HG03442 (cell line): Measurements from ENCODE around the gene PTCHD1.

Experiments
- ATAC-seq: cut with Tn5 transposase; IDR thresholded peaks from one replicate; pipeline ENCODE4 v1.9.1; 2021; ENCODE audit warnings: mild to moderate bottlenecking, moderate library complexity; ENCODE audit not compliant: unreplicated experiment

PTCHD1 gene

GRCh38 chrX:23394421-23394820 is 59.8 kb downstream of the PTCHD1 start:
- ATAC-seq: no peak

DNA sequence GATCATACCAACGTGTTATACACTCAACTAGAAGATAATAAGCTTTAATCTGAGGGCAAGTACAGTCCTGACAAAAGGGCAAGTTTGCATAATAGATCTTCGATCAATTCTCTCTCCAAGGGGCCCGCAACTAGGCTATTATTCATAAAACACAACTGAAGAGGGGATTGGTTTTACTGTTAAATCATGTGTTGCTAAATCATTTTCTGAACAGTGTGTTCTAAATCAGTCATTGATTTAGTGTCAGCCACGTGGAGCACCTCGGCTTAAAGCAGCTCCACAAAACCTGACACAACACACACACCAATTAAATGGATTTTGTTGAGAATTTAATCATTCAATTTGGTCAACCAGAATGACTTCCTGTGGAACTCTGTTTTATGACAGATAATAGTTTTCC is 61.6 kb downstream of the PTCHD1 start:
- no peak for ATAC-seq

- no peak for ATAC-seq
Observed at GRCh38 chrX:23398570-23398969, 63.9 kb downstream of the PTCHD1 start.

DNA sequence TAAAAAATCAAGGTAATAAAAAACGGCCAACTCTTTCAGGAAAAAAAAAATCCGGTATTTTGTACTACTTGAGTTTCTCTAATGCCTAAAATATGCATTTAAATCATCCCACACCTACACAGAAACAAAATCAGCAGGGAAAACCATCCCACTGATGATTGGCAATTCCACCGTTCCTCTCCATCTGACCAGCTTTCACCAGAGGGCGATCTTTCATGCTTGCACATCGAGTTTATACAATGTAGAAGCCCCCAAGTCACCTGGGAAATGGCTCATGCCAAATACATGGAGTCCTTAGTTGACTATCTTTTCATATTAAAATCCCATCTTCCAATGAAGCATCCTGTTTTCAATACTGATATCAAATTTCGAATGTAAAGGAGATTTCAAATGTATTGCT is 69.2 kb downstream of the PTCHD1 start:
- no peak for ATAC-seq

DNA sequence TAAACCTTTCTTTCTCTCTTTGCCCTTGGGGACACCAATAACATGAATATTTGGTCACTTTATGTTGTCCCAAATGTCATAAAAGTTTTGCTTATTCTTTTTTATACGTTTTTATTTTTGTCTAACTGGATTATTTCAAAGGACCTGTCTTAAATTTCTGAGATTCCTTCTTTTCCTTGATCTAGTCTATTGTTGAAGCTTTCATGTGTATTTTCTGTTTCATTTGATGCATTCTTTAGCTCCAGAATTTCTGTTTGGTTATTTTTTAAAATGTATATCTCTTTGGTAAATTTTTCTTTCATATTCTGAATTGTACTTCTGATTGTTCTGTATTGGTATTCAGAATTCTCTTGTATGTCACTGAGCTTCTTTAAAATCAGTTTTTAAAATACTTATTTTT is 88.3 kb downstream of the PTCHD1 start:
- no peak for ATAC-seq

- no peak for ATAC-seq
Observed at GRCh38 chrX:23434356-23434884, 99.8 kb downstream of the PTCHD1 start.

DNA sequence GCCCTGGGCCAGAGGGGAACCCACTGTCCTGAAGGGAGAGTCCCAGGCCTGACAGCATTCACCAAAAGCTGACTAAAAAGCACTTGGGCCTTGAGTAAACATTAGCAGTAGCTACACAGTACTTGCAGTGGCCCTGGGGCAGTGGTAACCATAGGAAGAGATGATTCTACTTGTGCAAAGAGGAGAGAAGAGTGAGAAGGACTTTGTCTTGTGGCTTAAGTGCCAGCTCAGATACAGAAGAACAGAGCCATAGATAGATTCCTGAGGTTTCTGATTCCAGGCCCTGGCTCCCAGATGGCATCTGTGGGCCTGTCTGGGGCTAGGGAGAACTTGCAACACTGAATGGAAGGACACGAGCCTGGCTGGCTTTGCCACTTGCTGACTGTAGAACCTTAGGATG is 100.5 kb downstream of the PTCHD1 start:
- no peak for ATAC-seq

DNA sequence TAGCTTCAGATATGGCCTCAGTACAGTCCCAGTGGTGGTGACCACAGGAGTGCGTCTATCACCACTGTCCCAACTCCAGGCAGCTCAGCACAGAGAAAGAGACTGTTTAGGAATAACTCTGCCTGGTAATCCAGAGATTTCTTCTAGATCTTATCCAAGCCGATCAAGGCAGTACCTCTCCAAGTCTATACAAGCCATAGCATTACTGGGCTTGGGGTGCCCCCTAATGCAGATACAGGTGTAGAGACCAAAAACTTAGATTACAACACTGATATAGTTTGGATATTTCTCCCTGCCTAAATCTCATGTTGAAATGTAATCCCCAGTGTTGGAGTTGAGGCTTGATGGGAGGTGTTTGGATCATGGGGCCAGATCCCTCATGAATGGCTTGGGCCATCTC is 100.9 kb downstream of the PTCHD1 start:
- ATAC-seq: no peak

DNA sequence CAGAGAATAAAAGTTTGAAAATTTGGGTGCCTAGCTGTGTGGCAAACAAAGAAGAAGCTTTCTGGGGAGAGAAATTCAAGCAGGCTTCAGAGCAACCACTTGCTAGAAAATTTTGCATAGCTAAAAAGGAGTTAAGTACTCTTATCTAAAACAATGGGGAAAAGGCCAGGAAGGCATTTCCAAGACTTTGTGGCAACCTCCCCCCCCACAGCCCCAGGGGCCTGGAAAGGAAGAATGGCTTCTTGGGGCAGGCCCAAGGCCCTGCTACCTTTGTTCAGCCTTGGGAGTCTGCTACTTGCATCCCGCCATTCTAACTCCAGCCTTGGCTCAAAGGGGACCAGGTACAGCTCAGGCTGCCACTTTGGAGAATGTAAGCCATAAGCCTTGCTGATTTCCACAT is 102.2 kb downstream of the PTCHD1 start:
- no peak for ATAC-seq

DNA sequence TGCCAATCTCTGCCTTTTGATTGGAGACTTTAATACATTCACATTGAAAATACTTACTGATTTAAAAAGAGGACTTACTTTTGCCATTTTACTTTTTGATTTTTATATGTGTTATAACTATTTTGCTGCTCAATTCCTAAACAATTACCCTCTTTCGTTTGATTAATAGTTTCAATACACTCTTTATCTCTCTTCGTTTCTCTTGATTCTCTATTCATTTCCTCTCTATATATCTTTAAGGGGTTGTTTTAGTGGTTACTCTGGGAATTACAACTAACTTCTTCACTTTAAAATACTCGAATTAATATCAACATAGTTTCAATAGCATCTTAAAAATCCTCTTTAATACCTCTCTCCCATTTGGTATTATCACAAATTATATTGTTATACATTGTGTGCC is 116.6 kb downstream of the PTCHD1 start:
- ATAC-seq: no peak
